Measurements from ENCODE around the gene ANP32B. TPM values are rescaled to one million over a fixed set of nuclear protein-coding genes. Genes with fewer than 3 reads are reported as not detected.
"Not testable (repeated sequence)": the region's sequence is repeated elsewhere in the genome, so short reads cannot be mapped to it uniquely, and the experiment has no call there.

Gene ANP32B
- total and polyA plus RNA-seq, 7 donors: 52.8 to 136 (median 70.6) TPM

GRCh38 chr9:98019098-98019497 lies 36.0 kb downstream of the ANP32B start:
- intact Hi-C loops (cut with DNase I): loop anchor here in 1 of 2 donors (5.0 kb wide), 1 partner anchor 37 kb away; the partner anchor contains the start of gene ANP32B
- ATAC-seq: no peak
- WGBS, 3 donors: 77 to 84% (median 83%) methylated on average over 4 of the region's 4 CpGs
- Histone ChIP-seq H3K27me3 (ENCODE audit: insufficient read depth in 3 of 3, low read length in 2 of 3) (no peaks in the 10 kb centered on the region), H3K9me3 (no peaks in the 10 kb centered on the region), H3K27ac (peak overlapping the region; percentile 65), H3K4me3 (no peak overlapping the region), H3K36me3 (ENCODE audit: insufficient read depth in 1 of 2, low read depth in 1 of 2) (peaks cover 0 to 51% of the 10 kb centered on the region in 2 donors), H3K4me1 (peaks cover 45% of the 10 kb centered on the region)
- DNase-seq: no peak
- TF ChIP-seq, protein P1, sequence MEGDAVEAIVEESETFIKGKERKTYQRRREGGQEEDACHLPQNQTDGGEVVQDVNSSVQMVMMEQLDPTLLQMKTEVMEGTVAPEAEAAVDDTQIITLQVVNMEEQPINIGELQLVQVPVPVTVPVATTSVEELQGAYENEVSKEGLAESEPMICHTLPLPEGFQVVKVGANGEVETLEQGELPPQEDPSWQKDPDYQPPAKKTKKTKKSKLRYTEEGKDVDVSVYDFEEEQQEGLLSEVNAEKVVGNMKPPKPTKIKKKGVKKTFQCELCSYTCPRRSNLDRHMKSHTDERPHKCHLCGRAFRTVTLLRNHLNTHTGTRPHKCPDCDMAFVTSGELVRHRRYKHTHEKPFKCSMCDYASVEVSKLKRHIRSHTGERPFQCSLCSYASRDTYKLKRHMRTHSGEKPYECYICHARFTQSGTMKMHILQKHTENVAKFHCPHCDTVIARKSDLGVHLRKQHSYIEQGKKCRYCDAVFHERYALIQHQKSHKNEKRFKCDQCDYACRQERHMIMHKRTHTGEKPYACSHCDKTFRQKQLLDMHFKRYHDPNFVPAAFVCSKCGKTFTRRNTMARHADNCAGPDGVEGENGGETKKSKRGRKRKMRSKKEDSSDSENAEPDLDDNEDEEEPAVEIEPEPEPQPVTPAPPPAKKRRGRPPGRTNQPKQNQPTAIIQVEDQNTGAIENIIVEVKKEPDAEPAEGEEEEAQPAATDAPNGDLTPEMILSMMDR (IDR thresholded peaks at IDR 0.05): no peak

DNA sequence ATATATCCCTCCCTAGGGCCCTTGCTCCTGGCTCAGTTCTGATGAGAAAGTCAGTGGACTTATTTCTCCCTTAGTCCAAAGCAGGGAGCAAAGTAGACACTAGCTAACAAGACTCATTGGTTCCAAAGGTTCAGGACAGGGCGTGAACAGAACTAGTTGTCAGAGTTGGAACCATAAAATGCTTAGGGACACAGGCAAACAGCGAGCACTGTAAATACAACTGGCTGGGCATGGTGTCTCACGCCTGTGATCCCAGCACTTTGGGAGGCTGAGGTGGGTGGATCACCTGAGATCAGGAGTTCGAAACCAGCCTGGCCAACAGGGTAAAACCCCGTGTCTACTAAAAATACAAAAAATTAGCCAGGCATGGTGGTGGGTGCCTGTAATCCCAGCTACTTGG lies 36.7 kb downstream of the ANP32B start:
- not testable (repeated sequence) for DNase-seq; H3K27me3 ChIP-seq (ENCODE audit: insufficient read depth in 3 of 3, low read length in 2 of 3); H3K27ac ChIP-seq; H3K4me3 ChIP-seq; H3K9me3 ChIP-seq; ATAC-seq
- Histone ChIP-seq H3K4me1 (peaks cover 45% of the 10 kb centered on the region), H3K36me3 (ENCODE audit: insufficient read depth in 1 of 2, low read depth in 1 of 2) (peaks cover 0 to 43% of the 10 kb centered on the region in 2 donors)
- WGBS, 3 donors: 85 to 94% (median 91%) methylated on average over 5 of the region's 5 CpGs
- intact Hi-C loops (cut with DNase I): loop anchor here in 1 of 2 donors (5.0 kb wide), 1 partner anchor 38 kb away; the partner anchor contains the start of gene ANP32B

GRCh38 chr9:98020476-98021145 lies 37.5 kb downstream of the ANP32B start:
- WGBS, 3 donors: 58 to 84% (median 68%) methylated on average over 8 of the region's 8 CpGs
- no peaks in the 10 kb centered on the region for H3K27me3 ChIP-seq (ENCODE audit: insufficient read depth in 3 of 3, low read length in 2 of 3)
- no peak overlapping the region for H3K27ac ChIP-seq
- H3K4me1 ChIP-seq: peaks cover 45% of the 10 kb centered on the region
- intact Hi-C loops (cut with DNase I): no loop called here
- TF ChIP-seq, protein P1 (IDR thresholded peaks at IDR 0.05): no peak
- peak; percentile 24 to 29 (median 27) for ATAC-seq
- H3K9me3 ChIP-seq: no peaks in the 10 kb centered on the region
- peaks cover 0 to 36% of the 10 kb centered on the region in 2 donors for H3K36me3 ChIP-seq (ENCODE audit: insufficient read depth in 1 of 2, low read depth in 1 of 2)
- no peak overlapping the region for H3K4me3 ChIP-seq
- no peak for DNase-seq

DNA sequence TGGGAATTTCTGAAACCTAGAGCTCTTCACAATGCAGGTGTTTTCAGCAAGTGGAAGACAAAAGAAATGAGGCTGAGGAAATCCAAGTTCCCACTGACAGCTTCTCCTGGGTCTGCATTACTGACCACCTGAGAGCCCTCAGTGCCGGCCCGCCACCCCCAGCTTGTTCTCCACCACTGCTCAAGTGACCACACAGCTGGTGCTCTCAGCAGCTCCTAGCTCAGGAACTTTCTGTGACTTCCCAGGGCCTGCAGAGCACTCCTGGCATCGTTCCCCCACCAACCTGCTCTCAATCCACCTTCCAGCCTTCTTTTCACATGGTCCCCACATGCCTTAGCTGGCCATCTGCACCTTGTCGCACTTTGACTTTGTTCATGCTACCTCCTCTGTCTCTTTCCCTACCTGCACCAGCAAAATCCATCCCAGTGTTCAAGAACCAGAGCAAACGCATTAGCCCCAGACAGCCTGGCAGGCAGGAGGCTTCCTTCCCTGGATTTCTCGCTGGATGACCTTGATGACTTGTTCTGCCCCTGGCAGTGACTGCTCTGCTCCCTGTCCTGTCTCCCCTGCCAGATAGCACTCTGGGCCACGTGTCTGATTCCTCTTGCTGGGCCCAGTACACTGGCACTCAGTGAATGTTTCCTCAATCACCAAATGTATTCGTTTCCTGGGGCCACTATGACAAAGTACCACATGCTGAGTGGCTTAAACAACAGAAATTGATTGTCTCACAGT lies 38.3 kb downstream of the ANP32B start:
- WGBS, 3 donors: 39 to 63% (median 50%) methylated on average over 8 of the region's 8 CpGs
- Histone ChIP-seq H3K36me3 (ENCODE audit: insufficient read depth in 1 of 2, low read depth in 1 of 2) (peaks cover 0 to 28% of the 10 kb centered on the region in 2 donors), H3K4me3 (no peak overlapping the region), H3K9me3 (no peaks in the 10 kb centered on the region), H3K4me1 (peaks cover 44% of the 10 kb centered on the region), H3K27ac (peak overlapping the region; percentile 47), H3K27me3 (ENCODE audit: insufficient read depth in 3 of 3, low read length in 2 of 3) (no peaks in the 10 kb centered on the region)
- peak; percentile 72 to 88 (median 80) for ATAC-seq
- intact Hi-C loops (cut with DNase I): no loop called here
- TF ChIP-seq, protein P1 (IDR thresholded peaks at IDR 0.05): no peak
- peak; percentile 24 to 76 for DNase-seq

DNA sequence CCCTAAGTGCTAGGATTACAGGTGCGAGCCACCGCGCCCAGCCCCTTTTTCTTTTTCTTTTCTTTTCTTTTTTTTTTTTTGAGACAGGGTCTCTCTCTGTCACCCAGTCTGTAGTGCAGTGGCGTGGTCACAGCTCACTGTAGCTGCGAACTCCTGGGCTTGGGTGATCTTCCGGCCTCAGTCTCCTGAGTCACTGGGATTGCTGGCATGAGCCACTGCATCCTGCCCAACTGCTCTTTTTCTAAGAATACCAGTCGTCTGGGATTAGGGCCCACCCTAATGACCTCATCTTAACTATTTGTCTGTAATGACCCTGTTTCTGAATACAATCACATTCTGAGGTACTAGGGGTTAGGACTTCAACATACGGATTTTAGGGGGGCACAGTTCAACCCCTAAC lies 39.3 kb downstream of the ANP32B start:
- Histone ChIP-seq H3K9me3 (no peaks in the 10 kb centered on the region), H3K27ac (no peak overlapping the region), H3K4me3 (no peak overlapping the region), H3K36me3 (ENCODE audit: insufficient read depth in 1 of 2, low read depth in 1 of 2) (peaks cover 0 to 20% of the 10 kb centered on the region in 2 donors), H3K27me3 (ENCODE audit: insufficient read depth in 3 of 3, low read length in 2 of 3) (no peaks in the 10 kb centered on the region), H3K4me1 (peaks cover 34% of the 10 kb centered on the region)
- TF ChIP-seq, protein P1 (IDR thresholded peaks at IDR 0.05): no peak
- DNase-seq (no peak), ATAC-seq (no peak)
- intact Hi-C loops (cut with DNase I): no loop called here
- WGBS, 3 donors: 84 to 87% (median 86%) methylated on average over 8 of the region's 8 CpGs
